DOHH2 (cell line): ENCODE data around the gene CRY1.

Experiments
- H3F3A ChIP-seq: fragments of 200-600 bp; sonication (generic), shearing (Covaris generic); 2 replicates; pipeline ENCODE4 v1.6.0; 2016; ENCODE audit warnings: antibody characterized with exemption, mild to moderate bottlenecking; ENCODE audit not compliant: control insufficient read depth, insufficient read depth
- H3K27ac ChIP-seq: fragments of 200-600 bp; sonication (generic); 2 replicates; pipeline ENCODE4 v1.5.1; 2014; ENCODE audit warnings: low read depth, mild to moderate bottlenecking, low read length, moderate library complexity
- H3K27me3 ChIP-seq: fragments of 200-600 bp; sonication (generic); 2 replicates; pipeline ENCODE4 v1.6.1; 2014; ENCODE audit warnings: mild to moderate bottlenecking, low read length, mixed read lengths; ENCODE audit not compliant: control insufficient read depth
- H3K36me3 ChIP-seq: fragments of 200-600 bp; sonication (generic); 2 replicates; pipeline ENCODE4 v1.6.1; 2014; ENCODE audit warnings: mild to moderate bottlenecking, low read length, moderate library complexity, mixed read lengths; ENCODE audit not compliant: control insufficient read depth
- H3K4me1 ChIP-seq: fragments of 200-600 bp; sonication (generic); 2 replicates; pipeline ENCODE4 v1.6.1; 2014; ENCODE audit warnings: mild to moderate bottlenecking, low read length, mixed read lengths; ENCODE audit not compliant: control insufficient read depth
- H3K4me2 ChIP-seq: fragments of 200-600 bp; sonication (generic); 2 replicates; pipeline ENCODE4 v1.6.0; 2014; ENCODE audit warnings: mild to moderate bottlenecking, low read length, moderate library complexity
- H3K4me3 ChIP-seq: fragments of 200-600 bp; sonication (generic); 2 replicates; pipeline ENCODE4 v1.5.1; 2014; ENCODE audit warnings: mild to moderate bottlenecking, low read length, mixed read lengths
- H3K79me2 ChIP-seq: fragments of 200-600 bp; sonication (generic); 2 replicates; pipeline ENCODE4 v1.6.1; 2014; ENCODE audit warnings: mild to moderate bottlenecking, low read length, mixed read lengths; ENCODE audit not compliant: control insufficient read depth
- H3K9me2 ChIP-seq: fragments of 200-600 bp; sonication (generic); replicated peaks from 2 replicates; pipeline ENCODE4 v1.6.1; 2014; ENCODE audit warnings: mild to moderate bottlenecking, low read length, mixed read lengths; ENCODE audit not compliant: control insufficient read depth
- H3K9me3 ChIP-seq: fragments of 200-600 bp; sonication (generic); 2 replicates; pipeline ENCODE4 v1.6.1; 2014; ENCODE audit warnings: antibody characterized with exemption, low read length, mixed read lengths; ENCODE audit not compliant: control insufficient read depth, insufficient read depth
- H4K20me1 ChIP-seq: fragments of 200-600 bp; sonication (generic); 2 replicates; pipeline ENCODE4 v1.6.0; 2014; ENCODE audit warnings: low read depth, mild to moderate bottlenecking, antibody characterized with exemption, low read length, moderate library complexity; ENCODE audit not compliant: control insufficient read depth, insufficient read depth
- CTCF ChIP-seq: fragments of 200-600 bp; sonication (generic); IDR thresholded peaks from one replicate; pipeline ENCODE4 v1.5.1; 2014; ENCODE audit warnings: antibody characterized with exemption, mild to moderate bottlenecking, low read depth, low read length; ENCODE audit not compliant: poor library complexity, severe bottlenecking
- EZH2phosphoT487 ChIP-seq: fragments of 200-600 bp; sonication (generic); IDR thresholded peaks from 2 replicates; pipeline ENCODE4 v1.6.1; 2017; ENCODE audit warnings: borderline replicate concordance, mild to moderate bottlenecking, antibody characterized with exemption, low read length, moderate library complexity, mixed read lengths

The CRY1 gene

GRCh38 chr12:107131832-107132616 is 38.7 kb upstream of the CRY1 start:
- Histone ChIP-seq H3K27me3 (0 out of 2 replicates have a peak, but pooled peaks cover 4% of the 10 kb centered on the region), H3K4me1 (no peaks in the 10 kb centered on the region), H3K4me3 (no peak overlapping the region), H3F3A (no peaks in the 10 kb centered on the region), H3K79me2 (no peaks in the 10 kb centered on the region), H3K9me2 (no peaks in the 10 kb centered on the region), H3K9me3 (no peaks in the 10 kb centered on the region), H4K20me1 (no peaks in the 10 kb centered on the region), H3K27ac (no peak overlapping the region), H3K4me2 (no peak overlapping the region), H3K36me3 (no peaks in the 10 kb centered on the region)
- TF ChIP-seq CTCF (peak; percentile 88), EZH2phosphoT487 (no peak)

GRCh38 chr12:107130830-107131611 is 37.7 kb upstream of the CRY1 start:
- H3K4me3 ChIP-seq: no peak overlapping the region
- no peak overlapping the region for H3K27ac ChIP-seq
- no peaks in the 10 kb centered on the region for H3K9me2 ChIP-seq
- H3K4me2 ChIP-seq: no peak overlapping the region
- no peaks in the 10 kb centered on the region for H3K9me3 ChIP-seq
- 0 out of 2 replicates have a peak, but pooled peaks cover 4% of the 10 kb centered on the region for H3K27me3 ChIP-seq
- H3K79me2 ChIP-seq: no peaks in the 10 kb centered on the region
- H3K36me3 ChIP-seq: no peaks in the 10 kb centered on the region
- no peaks in the 10 kb centered on the region for H4K20me1 ChIP-seq
- TF ChIP-seq EZH2phosphoT487: no peak
- TF ChIP-seq CTCF: no peak
- H3F3A ChIP-seq: no peaks in the 10 kb centered on the region
- H3K4me1 ChIP-seq: no peaks in the 10 kb centered on the region

- no peaks in the 10 kb centered on the region for H3K9me3 ChIP-seq
- no peaks in the 10 kb centered on the region for H3F3A ChIP-seq
- H3K4me3 ChIP-seq: no peak overlapping the region
- TF ChIP-seq CTCF (no peak), EZH2phosphoT487 (no peak)
- no peaks in the 10 kb centered on the region for H3K36me3 ChIP-seq
- 0 out of 2 replicates have a peak, but pooled peaks cover 4% of the 10 kb centered on the region for H3K27me3 ChIP-seq
- H3K4me1 ChIP-seq: no peaks in the 10 kb centered on the region
- no peak overlapping the region for H3K4me2 ChIP-seq
- no peaks in the 10 kb centered on the region for H3K9me2 ChIP-seq
- no peaks in the 10 kb centered on the region for H3K79me2 ChIP-seq
- H4K20me1 ChIP-seq: no peaks in the 10 kb centered on the region
- H3K27ac ChIP-seq: no peak overlapping the region
These were observed 36.1 kb upstream of the CRY1 start for GRCh38 chr12:107129315-107129930.
